ENCODE measurements around the gene GID8. TPM values are rescaled to one million over a fixed set of nuclear protein-coding genes. Genes with fewer than 3 reads are reported as not detected.

The GID8 gene
- polyA plus RNA-seq, 1 experiment, result 23.4 TPM

DNA sequence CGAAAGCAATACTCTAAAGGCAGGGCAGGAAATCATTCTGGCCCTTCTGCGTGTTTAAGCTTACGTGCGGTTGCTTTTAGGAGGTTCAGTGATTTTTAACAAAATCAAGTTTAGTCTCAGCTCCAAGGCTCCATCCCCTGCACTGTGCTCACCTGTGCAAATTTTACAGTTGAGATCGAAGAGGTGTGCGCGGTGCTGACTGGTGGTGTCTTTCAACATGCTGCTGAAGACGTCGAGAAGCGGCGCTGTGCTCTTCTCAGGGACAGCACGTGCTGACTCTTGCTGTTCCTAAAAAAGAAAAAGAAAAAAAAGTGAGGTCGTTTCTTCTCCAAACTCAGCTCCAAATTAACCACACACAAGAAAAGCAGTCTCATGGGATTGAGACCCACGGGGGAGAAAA lies 43.7 kb upstream of the GID8 start:
- Histone ChIP-seq H3K27me3 (ENCODE audit: control insufficient read depth, insufficient read depth, low read length) (no peaks in the 10 kb centered on the region), H3K36me3 (ENCODE audit: control insufficient read depth, insufficient read depth, low read length) (peaks cover 37% of the 10 kb centered on the region), H3K4me3 (ENCODE audit: low read depth, low read length) (no peak overlapping the region)
- ChIA-PET POLR2A (no interaction called here), CTCF (interaction anchor here (0.8 to 2.2 kb wide), 4 partner anchors 14 to 115 kb away, joined by 3 to 10 read pairs (median 6); no protein-coding TSS in a partner anchor)
- TF ChIP-seq, protein P1, sequence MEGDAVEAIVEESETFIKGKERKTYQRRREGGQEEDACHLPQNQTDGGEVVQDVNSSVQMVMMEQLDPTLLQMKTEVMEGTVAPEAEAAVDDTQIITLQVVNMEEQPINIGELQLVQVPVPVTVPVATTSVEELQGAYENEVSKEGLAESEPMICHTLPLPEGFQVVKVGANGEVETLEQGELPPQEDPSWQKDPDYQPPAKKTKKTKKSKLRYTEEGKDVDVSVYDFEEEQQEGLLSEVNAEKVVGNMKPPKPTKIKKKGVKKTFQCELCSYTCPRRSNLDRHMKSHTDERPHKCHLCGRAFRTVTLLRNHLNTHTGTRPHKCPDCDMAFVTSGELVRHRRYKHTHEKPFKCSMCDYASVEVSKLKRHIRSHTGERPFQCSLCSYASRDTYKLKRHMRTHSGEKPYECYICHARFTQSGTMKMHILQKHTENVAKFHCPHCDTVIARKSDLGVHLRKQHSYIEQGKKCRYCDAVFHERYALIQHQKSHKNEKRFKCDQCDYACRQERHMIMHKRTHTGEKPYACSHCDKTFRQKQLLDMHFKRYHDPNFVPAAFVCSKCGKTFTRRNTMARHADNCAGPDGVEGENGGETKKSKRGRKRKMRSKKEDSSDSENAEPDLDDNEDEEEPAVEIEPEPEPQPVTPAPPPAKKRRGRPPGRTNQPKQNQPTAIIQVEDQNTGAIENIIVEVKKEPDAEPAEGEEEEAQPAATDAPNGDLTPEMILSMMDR (IDR thresholded peaks at IDR 0.05; ENCODE audit: insufficient read depth, low read depth, low read length), result no peak
- no peak for DNase-seq (ENCODE audit: low read depth)

DNA sequence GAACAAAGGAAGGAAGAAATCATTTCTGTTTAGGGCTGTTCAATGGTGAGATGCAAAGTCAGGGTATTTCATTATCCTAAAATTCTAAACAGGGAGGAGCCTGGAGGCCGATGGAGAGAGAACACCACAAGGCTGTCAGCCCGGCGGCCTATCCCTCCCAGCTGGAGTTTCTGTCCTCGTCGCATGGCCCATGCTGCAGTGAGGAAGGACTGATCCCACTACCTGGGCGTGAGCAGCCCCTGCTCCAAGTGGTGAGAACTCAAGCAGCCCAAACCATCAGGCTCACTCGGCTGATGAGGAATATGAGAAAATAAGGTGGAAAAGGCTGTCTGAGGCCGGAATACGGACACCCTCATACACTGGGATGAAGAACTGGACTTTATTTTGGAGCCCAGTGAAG lies 42.4 kb upstream of the GID8 start:
- no peak for DNase-seq (ENCODE audit: low read depth)
- Histone ChIP-seq H3K27me3 (ENCODE audit: control insufficient read depth, insufficient read depth, low read length) (no peaks in the 10 kb centered on the region), H3K36me3 (ENCODE audit: control insufficient read depth, insufficient read depth, low read length) (peaks cover 29% of the 10 kb centered on the region), H3K4me3 (ENCODE audit: low read depth, low read length) (no peak overlapping the region)
- ChIA-PET POLR2A (no interaction called here), CTCF (no interaction called here)
- TF ChIP-seq, protein P1 (IDR thresholded peaks at IDR 0.05; ENCODE audit: insufficient read depth, low read depth, low read length), result no peak

DNA sequence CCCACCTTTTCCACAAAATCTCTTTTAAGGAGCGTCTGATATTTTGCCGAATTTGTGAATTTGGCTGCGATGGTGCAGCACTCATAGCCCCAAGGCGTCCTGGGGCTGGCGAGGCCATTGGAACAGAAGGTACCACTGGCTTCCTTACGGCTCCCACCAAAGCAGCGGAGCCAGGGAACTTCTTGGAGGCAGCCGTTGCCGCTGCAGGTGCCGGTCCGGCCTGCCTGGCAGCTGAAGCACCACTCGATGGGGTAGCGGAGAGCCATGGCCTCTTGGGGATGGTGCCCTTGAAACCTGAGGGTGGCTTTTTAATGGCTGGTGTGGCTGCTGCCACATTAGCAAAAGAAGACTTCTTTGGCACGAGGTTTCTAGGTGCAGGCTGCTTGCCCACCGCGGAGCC lies 41.4 kb upstream of the GID8 start:
- ChIA-PET CTCF (interaction anchor here (1.4 kb wide), 1 partner anchor 76 kb away, joined by 3 read pairs; no protein-coding TSS in a partner anchor), POLR2A (no interaction called here)
- DNase-seq (ENCODE audit: low read depth), result no peak
- H3K4me3 ChIP-seq (ENCODE audit: low read depth, low read length), result no peak overlapping the region
- peaks cover 24% of the 10 kb centered on the region for H3K36me3 ChIP-seq (ENCODE audit: control insufficient read depth, insufficient read depth, low read length)
- TF ChIP-seq, protein P1 (IDR thresholded peaks at IDR 0.05; ENCODE audit: insufficient read depth, low read depth, low read length), result no peak
- H3K27me3 ChIP-seq (ENCODE audit: control insufficient read depth, insufficient read depth, low read length), result no peaks in the 10 kb centered on the region

DNA sequence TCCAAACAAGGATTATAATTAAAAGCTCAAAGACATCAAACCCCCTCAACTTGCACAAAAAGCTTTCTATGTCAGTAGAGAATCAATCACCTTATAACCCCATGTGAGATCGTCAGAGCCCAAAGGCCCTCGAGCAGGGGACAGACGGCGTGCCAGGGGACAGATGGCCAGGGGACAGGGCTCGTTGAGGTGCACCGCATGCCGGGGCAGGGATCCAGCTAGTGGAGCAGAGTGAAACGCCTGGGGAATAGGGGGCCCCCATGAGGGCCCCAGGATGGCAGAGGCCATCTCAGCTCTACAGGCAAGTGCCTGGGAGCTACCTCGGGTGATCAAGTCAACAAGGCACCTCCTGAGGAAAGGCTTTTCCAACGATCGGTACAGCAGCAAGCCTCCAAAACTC lies 40.3 kb upstream of the GID8 start:
- POLR2A ChIA-PET, result no interaction called here
- DNase-seq (ENCODE audit: low read depth), result no peak
- Histone ChIP-seq H3K4me3 (ENCODE audit: low read depth, low read length) (no peak overlapping the region), H3K27me3 (ENCODE audit: control insufficient read depth, insufficient read depth, low read length) (no peaks in the 10 kb centered on the region), H3K36me3 (ENCODE audit: control insufficient read depth, insufficient read depth, low read length) (peaks cover 20% of the 10 kb centered on the region)
- CTCF ChIA-PET, result interaction anchor here (0.6 to 1.8 kb wide), 5 partner anchors 10 to 112 kb away, joined by 3 to 7 read pairs (median 3); no protein-coding TSS in a partner anchor
- TF ChIP-seq, protein P1 (IDR thresholded peaks at IDR 0.05; ENCODE audit: insufficient read depth, low read depth, low read length), result no peak

DNA sequence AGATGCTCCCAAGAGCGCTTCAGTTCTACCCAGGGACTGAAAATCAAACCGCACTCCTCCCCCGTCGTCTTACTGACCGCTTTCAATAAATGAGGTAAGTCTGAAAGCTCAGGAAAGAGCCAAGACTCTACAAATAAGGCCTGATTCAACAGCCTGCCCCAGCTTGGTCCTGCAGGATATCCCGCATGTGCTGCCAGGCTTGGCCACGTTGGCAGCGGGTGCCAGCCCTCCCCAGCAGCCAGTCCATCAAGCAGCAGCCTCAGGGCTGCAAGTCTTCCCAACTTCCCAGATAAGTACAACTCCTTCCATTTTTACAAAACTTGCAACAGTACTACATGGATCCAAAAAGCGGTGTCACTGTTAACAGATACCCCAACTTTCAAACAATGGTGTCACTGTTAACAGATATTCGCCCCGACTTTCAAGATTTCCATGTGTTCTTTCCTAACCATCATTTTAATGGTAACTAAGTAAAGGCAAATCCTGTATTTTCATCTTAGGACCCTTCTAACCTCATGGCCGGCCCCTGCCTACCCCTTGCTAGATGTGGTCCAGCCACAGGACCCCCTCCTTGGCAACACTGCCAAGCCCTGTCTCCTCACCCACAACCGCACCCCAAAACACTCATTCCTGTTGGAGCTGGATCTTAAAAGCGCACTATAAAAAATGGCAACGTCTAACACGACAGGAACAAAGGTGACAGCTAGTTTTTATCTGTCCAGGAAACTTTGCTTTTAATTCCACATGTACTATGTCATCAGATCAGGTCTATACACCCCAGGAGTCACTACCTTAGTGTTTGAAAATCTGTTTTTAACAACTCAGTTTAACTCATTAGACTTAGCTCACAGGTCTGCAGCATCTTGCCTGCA lies 39.6 kb upstream of the GID8 start:
- TF ChIP-seq, protein P1 (IDR thresholded peaks at IDR 0.05; ENCODE audit: insufficient read depth, low read depth, low read length), result no peak
- POLR2A ChIA-PET, result no interaction called here
- no peak for DNase-seq (ENCODE audit: low read depth)
- Histone ChIP-seq H3K4me3 (ENCODE audit: low read depth, low read length) (no peak overlapping the region), H3K27me3 (ENCODE audit: control insufficient read depth, insufficient read depth, low read length) (no peaks in the 10 kb centered on the region), H3K36me3 (ENCODE audit: control insufficient read depth, insufficient read depth, low read length) (peaks cover 23% of the 10 kb centered on the region)
- CTCF ChIA-PET, result interaction anchor here (0.7 to 2.2 kb wide), 11 partner anchors 9 to 113 kb away, joined by 3 to 14 read pairs (median 4); partner anchors contain the start of gene SLC17A9

All from BJ (cell line).